GM18526 (cell line): ENCODE results near the gene KRTAP10-11.

Experiments used
- POLR2A ChIP-seq: IDR thresholded peaks from 3 replicates; pipeline ENCODE4 v1.6.1; 2011; ENCODE audit not compliant: insufficient read length; ENCODE audit errors: extremely low read depth

Gene KRTAP10-11

GRCh38 chr21:44632067-44632466 is 14.1 kb upstream of the KRTAP10-11 start:
- TF ChIP-seq POLR2A: no peak

DNA sequence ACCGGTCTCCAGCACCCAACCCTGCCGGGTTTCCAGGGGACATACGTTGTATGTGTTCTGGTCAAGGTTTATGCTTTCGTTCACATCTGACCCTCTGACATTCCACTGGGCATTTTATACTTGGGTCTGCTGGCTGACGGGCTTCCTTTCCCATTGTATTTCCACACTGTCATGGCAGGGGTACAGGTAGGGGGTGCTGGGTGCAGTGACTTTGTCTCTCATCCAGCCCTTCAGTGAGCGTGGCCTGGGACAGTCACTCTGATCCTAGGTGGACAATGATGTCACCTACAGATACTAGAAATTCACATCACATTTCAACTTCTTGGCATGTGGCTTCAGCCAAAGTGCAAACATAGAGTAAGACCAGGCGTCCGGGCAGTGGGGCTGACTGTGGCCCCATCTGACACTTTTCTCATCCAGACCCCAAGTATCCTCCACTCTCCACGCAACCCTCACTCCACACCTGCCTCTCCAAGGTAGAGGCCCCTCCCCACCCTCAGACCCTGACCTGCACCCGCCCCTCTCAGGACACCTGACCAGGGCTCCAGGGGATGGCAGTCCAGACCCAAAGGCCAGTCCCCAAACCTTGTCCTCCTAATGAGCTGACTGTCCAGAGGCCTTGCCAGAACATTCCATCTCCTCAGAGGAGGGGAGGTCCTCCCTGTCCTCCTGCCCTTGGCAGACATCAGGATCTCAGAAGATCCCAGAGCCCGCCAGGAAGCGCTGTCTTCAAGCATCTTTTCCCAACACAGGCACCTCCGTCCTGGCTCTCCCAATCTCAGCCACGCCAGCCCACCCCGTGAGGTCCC is 9.8 kb upstream of the KRTAP10-11 start:
- no peak for TF ChIP-seq POLR2A

GRCh38 chr21:44637018-44637850 is 9.0 kb upstream of the KRTAP10-11 start, which contains the start of gene KRTAP10-10:
Gene KRTAP10-10, plus strand, starts transcription at chr21:44637356. Its CDS starts 62 bp downstream, at chr21:44637418.
- TF ChIP-seq POLR2A: no peak

- TF ChIP-seq POLR2A: no peak
Observed at GRCh38 chr21:44639331-44639655, 6.9 kb upstream of the KRTAP10-11 start.

GRCh38 chr21:44640761-44641160 is 5.5 kb upstream of the KRTAP10-11 start:
- no peak for TF ChIP-seq POLR2A

- TF ChIP-seq POLR2A: no peak
Observed at GRCh38 chr21:44643741-44644310, 2.4 kb upstream of the KRTAP10-11 start.

- TF ChIP-seq POLR2A: no peak
Observed at GRCh38 chr21:44644878-44645277, 1.3 kb upstream of the KRTAP10-11 start.

DNA sequence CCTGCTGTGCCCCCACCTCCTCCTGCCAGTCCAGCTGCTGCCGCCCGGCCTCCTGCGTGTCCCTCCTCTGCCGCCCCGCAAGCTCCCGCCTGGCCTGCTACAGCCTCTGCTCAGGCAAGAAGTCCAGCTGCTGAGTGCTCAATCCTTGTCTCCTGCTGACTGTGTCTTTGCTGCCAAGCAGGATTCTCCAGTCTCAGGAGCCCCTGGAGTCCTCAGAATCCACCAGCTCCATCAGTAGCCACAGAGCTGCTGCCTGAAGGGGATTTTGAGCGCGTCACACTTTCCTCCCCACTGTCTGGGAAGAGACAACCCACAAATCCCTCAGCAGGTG is 973 bp downstream of the KRTAP10-11 start:
- no peak for TF ChIP-seq POLR2A

DNA sequence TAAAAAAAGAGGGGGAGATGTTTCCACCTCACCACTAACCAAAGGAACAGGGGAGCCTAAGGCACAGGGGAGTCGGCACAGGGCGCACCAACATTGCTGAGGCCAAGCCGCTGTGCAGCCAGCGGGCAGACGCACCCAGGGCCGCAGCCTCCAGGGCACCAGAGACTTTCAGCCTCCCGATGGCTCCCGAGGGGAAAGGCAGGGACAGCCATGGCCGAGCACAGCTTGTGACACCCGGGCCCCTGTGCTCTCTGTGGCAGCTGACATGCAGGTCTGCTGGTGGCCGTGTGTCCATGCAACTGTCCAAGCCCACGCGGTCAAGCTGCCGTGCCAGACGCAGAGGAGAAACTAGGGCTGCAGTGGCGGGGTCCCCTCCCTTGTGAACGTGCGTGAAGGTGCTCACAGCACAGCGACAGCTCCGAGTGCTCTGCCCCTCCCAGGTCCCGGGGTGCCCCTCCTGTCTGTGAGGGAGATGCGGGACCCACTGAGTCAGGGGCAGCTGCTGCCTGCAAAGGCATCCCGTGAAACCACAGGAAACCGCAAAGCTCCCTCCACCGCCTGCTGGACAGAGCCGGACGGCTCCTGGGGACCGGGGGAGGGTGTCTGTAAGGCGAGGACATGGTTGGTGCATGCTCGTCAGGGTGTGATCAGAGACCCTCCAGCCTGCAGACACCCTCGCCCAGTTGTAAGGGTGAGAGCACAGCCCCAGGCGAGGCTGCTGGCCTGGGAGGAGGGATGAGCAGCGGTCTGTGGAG is 2.5 kb downstream of the KRTAP10-11 start:
- no peak for TF ChIP-seq POLR2A

GRCh38 chr21:44649521-44650100 is 3.4 kb downstream of the KRTAP10-11 start:
- TF ChIP-seq POLR2A: no peak

DNA sequence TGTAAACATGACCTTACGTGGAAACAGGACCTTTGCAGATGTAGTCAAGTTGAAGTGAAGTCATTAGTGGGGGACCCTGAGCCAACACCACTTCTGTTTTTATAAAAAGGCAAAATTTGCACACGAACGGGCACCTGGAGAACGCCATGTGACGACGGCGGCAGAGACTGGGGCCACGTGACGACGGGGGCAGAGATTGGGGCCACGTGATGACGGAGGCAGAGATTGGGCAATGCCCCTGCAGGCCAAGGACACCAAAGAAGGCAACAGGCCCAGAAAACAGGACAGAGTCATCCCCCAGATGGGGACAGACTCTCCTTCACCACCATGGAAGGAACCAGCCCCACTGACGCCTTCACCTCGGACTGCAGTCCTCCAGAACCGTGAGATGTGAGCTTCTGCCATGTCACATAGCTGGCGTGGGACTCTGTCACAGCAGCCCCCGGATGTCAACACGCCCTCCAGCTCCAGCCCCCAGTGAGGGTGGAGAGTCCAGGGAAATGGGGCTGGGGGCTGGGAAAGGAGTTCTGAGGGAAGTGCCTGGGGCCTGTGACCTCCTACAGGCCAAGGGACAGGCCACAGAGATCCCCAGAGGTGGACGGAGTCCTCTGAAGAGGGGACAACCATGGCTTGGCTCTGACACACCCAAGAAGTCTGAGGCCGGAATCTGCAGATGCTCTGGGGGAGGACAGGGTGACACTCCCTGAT is 4.2 kb downstream of the KRTAP10-11 start:
- TF ChIP-seq POLR2A: no peak

DNA sequence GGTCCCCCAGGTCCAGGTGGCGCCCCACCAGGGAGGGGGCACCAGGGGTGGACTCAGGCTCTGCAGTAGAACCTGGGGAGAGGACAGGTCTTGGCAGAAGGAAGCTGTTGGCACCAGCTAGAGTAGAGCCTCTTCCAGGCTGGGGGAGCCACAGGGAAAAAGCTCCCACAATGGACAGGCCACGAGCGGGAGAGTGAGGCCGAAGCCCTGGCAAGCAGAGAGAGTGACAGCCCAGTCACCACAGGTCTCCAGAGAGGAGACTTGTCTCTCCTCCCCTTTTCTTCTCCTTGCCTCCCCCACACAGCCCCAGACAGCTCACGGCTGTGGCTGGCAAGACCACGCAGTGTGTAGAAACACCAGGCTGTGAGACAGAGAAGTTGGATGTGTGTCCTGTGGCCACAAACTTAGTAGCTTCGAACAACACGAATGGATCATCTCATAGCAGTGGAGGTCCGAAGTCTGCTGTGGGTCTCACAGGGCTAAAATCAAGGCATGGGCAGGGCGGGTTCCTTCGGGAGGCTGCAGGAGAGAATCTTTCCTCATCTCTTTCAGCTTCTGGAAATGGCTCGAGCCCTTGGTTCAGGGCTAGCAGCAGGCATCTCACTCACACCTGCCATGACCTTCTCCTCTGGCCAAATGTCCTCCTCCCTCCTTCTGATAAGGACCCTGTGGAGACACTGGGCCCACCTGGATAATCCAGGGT is 4.9 kb downstream of the KRTAP10-11 start:
- TF ChIP-seq POLR2A: no peak

DNA sequence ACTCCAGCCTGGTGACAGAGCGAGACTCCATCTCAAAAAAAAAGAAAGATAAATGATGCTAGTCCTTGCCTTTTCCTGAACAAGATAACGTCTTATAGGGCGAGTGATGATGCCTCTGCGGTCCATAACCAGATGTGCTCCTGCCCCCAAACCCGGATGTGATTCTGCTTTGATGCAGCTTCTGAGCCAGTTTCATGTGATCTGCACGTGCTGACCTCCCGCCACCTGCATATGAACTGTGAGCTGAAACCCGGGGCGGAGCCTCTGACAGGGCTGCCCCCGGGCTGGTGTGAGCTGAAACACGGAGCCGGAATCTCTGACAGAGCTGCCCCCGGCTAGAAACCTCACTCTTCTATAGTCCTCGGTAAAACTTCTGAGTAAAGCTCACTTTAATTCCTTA is 6.9 kb downstream of the KRTAP10-11 start:
- TF ChIP-seq POLR2A: no peak
